ENCODE results near the gene RGS10. TPM values are rescaled to one million over a fixed set of nuclear protein-coding genes. Genes with fewer than 3 reads are reported as not detected.
A peak's percentile ranks its signal among the peaks of the same experiment; 100 is the strongest.

RGS10 gene
- total and polyA plus RNA-seq, 2 of the 8 experiments (the other 6 are each of a cell fraction or from before 2014, with no cell fraction given), result 5.5 to 13.1 TPM

DNA sequence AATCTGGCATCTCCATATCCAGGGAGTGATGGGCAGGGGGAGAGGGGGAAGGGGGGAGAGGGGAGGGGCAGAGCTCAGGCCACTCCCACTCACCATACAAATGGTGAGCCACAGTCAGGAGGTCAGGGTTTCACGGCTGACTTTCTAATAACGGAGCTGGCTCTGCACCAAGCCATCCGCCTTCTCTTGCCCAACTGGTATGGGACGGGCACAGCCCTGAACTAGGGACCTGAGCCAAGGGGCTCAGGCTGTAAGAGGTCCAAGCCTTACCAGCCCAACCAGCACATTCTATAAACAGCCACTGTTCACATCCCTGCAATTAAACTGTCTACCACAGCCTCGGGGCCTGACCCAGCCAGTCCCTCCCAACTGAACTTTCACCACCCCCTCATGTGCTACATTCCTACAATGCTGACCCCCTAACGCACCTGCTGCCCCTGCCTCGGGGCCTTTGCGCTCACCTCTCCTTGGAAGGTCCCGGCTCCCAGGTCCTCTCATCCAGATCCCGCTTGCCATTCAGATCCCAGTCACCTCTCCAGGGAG lies 32.5 kb downstream of the RGS10 start:
- Histone ChIP-seq H3K14ac (ENCODE audit: insufficient read length) (no peak overlapping the region), H2AFZ (ENCODE audit: low read length) (no peak overlapping the region), H2BK5ac (ENCODE audit: low read depth, low read length) (no peak overlapping the region), H3K27ac (ENCODE audit: low read depth, low read length) (no peak overlapping the region), H2BK120ac (replicated peaks; ENCODE audit: low read depth, low read length) (no peak overlapping the region), H3K4me1 (replicated peaks in 1 of 4; ENCODE audit: control insufficient read depth in 3 of 4, insufficient read depth in 4 of 4, low read length in 3 of 4) (no peaks in the 10 kb centered on the region), H3K27me3 (replicated peaks in 1 of 4; ENCODE audit: control insufficient read depth in 3 of 4, extremely low read depth in 1 of 4, insufficient read depth in 3 of 4, low read length in 3 of 4) (no peaks in the 10 kb centered on the region), H4K91ac (replicated peaks; ENCODE audit: insufficient read length, low read length) (no peak overlapping the region), H3K9ac (replicated peaks in 1 of 4; ENCODE audit: extremely low read depth in 1 of 4, low read depth in 3 of 4, low read length in 3 of 4) (no peak overlapping the region), H4K5ac (ENCODE audit: insufficient read length, low read depth, low read length) (no peak overlapping the region), H3K23ac (ENCODE audit: insufficient read length) (no peak overlapping the region), H2BK12ac (ENCODE audit: low read depth, low read length) (0 out of 2 replicates have a peak overlapping the region, but pooled peaks have one; percentile 39), H3K79me2 (ENCODE audit: control insufficient read depth in 1 of 2, insufficient read depth in 2 of 2, low read length in 2 of 2) (no peaks in the 10 kb centered on the region), H3K79me1 (ENCODE audit: low read depth, low read length) (no peaks in the 10 kb centered on the region), H3K56ac (replicated peaks; ENCODE audit: insufficient read length, low read depth, low read length) (no peak overlapping the region), H4K8ac (ENCODE audit: extremely low read depth, insufficient read depth, low read length) (no peak overlapping the region), H3K9me3 (ENCODE audit: insufficient read depth in 2 of 2, low read depth in 1 of 2, low read length in 1 of 2) (no peaks in the 10 kb centered on the region), H3K4me2 (ENCODE audit: insufficient read depth in 1 of 2, low read depth in 2 of 2, low read length in 2 of 2) (no peak overlapping the region), H3K36me3 (ENCODE audit: control insufficient read depth in 2 of 4, insufficient read depth in 4 of 4, low read length in 3 of 4) (no peaks in the 10 kb centered on the region), H4K20me1 (replicated peaks in 1 of 2; ENCODE audit: control insufficient read depth in 1 of 2, insufficient read depth in 2 of 2, low read length in 2 of 2) (peaks cover 0 to 2% of the 10 kb centered on the region in 2 experiments), H2AK5ac (ENCODE audit: low read depth, low read length) (0 out of 2 replicates have a peak overlapping the region, but pooled peaks have one; percentile 24), H3K4me3 (ENCODE audit: extremely low read depth in 1 of 4, insufficient read depth in 2 of 4, low read depth in 3 of 4, low read length in 4 of 4) (no peak overlapping the region), H3K23me2 (ENCODE audit: low read depth, low read length) (no peaks in the 10 kb centered on the region), H2BK15ac (ENCODE audit: low read length) (no peak overlapping the region), H2BK20ac (ENCODE audit: low read length) (no peak overlapping the region), H3K18ac (ENCODE audit: extremely low read depth, low read length) (peak overlapping the region; percentile 71; the same call in 1 of the 2 replicates), H3K4ac (replicated peaks; ENCODE audit: insufficient read length, low read depth, low read length) (no peak overlapping the region)
- DNase-seq (ENCODE audit: low read depth in 1 of 2, low spot score in 2 of 2), result no peak
- WGBS, 2 experiments (ENCODE audit: extremely low coverage in 1 of 2, insufficient coverage in 1 of 2, insufficient read length in 1 of 2, insufficient replicate concordance in 2 of 2, low coverage in 1 of 2, low lambda C conversion rate in 2 of 2, missing lambda C conversion rate in 1 of 2), result 90% methylated on average over 10 of the region's 10 CpGs; no CpG with 5 or more reads in 1 of the 2 experiments
- no peak for FAIRE-seq
- ChIA-PET POLR2A (ENCODE audit: partially characterized antibody) (interaction anchor here (0.7 kb wide), 1 partner anchor 20 kb away, joined by 3 read pairs; no protein-coding TSS in a partner anchor), CTCF (ENCODE audit: partially characterized antibody) (interaction anchor here (0.8 to 1.2 kb wide), 3 partner anchors 15 to 23 kb away, joined by 3 to 5 read pairs (median 4); no protein-coding TSS in a partner anchor)
- no peak for TF ChIP-seq CREB1 (IDR thresholded peaks at IDR 0.05)

All from H1 (cell line).